SK-N-MC (cell line): ENCODE measurements around the gene HRNR.

Experiments
- EZH2 ChIP-seq: fragments of 200-600 bp; sonication (generic); IDR thresholded peaks from one replicate; pipeline ENCODE4 v1.6.1; 2017; ENCODE audit warnings: antibody characterized with exemption
- FOXP2 ChIP-seq: optimal IDR thresholded peaks from 2 replicates; pipeline ENCODE3; 2011; ENCODE audit warnings: mild to moderate bottlenecking, moderate library complexity; ENCODE audit not compliant: insufficient read depth; ENCODE audit errors: extremely low read length, control extremely low read depth
- POLR2AphosphoS5 ChIP-seq: IDR thresholded peaks from 2 replicates; pipeline ENCODE4 v1.6.1; 2012; ENCODE audit warnings: mild to moderate bottlenecking, low read depth, low read length, borderline replicate concordance

DNA sequence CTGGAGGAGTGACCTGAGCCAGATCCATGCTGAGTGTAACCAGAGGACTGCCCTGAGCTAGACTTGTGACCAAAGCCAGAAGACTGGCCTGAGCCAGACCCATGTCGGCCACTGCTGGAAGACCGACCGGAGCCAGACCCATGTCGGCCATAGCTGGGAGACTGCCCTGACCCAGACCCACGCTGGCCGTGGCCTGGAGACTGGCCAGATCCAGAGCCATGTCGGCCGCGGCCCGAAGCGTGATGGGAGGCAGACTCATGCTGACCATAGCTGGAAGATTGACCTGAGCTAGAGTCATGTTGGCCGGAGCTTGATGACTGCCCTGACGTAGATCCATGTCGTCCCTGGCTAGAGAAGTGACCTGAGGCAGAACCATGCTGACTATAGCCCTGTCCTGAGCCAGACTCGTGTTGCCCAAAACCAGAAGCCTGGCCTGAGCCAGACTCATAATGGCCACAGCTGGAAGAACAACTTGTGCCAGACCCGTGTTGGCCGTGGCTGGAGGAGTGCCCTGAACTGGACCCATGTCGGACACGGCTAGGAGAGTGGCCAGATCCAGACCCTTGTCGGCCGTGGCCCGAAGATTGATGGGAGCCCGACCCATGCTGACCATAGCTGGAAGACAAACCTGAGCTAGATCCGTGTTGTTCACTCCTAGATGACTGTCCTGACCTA, 5.1 kb downstream of the HRNR start:
- TF ChIP-seq POLR2AphosphoS5 (no peak), EZH2 (no peak), FOXP2 (no peak)
